ENCODE measurements around the gene SLC4A2. TPM values are rescaled to one million over a fixed set of nuclear protein-coding genes. Genes with fewer than 3 reads are reported as not detected.

The SLC4A2 gene
- polyA plus RNA-seq, 2 donors = 35.7 to 45.5 TPM

DNA sequence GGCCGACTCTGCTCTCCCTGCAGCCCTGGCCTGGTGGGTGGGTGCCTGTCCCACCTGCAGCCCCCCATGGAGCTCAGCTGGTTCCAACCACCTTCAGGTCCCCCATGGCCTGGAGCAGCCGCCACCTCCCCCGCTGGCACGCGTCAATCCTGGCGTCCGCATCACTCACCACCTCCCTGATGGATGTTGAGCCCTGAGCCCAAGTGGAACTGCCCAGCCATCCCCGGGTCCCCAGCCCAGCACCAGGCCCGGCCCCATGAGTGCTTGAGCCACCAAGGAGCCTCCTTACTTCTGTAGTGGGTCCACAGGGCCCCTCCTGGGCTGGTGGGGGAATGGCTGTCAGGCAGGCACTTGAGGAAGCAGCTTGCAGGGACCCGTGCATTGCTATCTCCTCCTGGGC is 41.5 kb downstream of the SLC4A2 start:
- Histone ChIP-seq H3K4me1 (ENCODE audit: control insufficient read depth in 2 of 2, insufficient read depth in 2 of 2, low read length in 1 of 2) (peaks cover 2% of the 10 kb centered on the region in 2 donors), H3K27ac (ENCODE audit: low read depth in 2 of 2, low read length in 1 of 2) (no peak overlapping the region), H3K4me3 (ENCODE audit: low read depth in 1 of 2, low read length in 2 of 2) (no peak overlapping the region), H3K27me3 (ENCODE audit: control insufficient read depth in 1 of 2, insufficient read depth in 2 of 2, low read length in 2 of 2) (no peaks in the 10 kb centered on the region), H3K9me3 (ENCODE audit: control insufficient read depth in 2 of 2, insufficient read depth in 1 of 2, low read depth in 1 of 2, low read length in 1 of 2) (no peaks in the 10 kb centered on the region), H3K36me3 (ENCODE audit: control insufficient read depth in 2 of 2, insufficient read depth in 2 of 2, low read length in 1 of 2) (peaks cover 0 to 2% of the 10 kb centered on the region in 2 donors)
- 90 to 91% methylated on average over 10 of the region's 10 CpGs for WGBS, 2 donors

DNA sequence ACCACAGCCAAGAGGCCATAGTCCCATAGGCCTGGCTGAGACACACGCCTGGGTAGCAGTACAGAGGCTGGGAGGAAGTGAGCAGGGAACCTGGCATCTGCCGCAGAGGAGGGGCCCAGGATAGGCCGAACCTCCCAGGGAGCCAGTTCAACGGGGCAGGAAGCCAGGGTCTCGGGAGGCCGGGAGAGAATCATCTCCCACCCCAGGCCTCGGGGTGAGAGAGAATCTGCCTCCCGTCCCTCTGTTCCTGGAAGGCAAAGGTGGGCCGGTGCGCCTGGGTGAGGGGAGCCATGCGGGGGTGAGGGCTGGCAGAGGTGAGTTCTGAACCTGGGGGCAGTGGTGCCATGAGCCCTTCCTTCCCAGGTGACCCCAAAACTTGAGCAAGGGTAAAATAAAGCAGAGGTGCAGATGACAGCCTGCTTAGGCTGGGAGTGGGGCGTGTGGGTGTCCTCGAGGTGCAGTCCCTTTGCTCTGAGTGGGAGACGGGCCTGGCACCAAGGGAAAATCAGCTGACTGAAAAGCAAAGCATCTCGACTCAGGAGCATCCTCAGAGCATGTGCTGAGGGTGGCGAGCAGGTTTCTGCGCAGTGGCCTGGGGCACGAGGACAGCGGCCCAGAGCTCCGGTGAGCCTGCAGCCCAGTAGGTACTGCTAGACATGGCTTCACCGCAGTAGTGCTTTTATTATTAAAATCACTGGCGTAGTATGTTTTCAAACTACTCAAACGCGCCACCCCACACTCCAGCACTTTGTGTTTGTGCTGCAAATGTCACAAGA is 42.4 kb downstream of the SLC4A2 start:
- Histone ChIP-seq H3K4me1 (ENCODE audit: control insufficient read depth in 2 of 2, insufficient read depth in 2 of 2, low read length in 1 of 2) (peaks cover 0 to 2% of the 10 kb centered on the region in 2 donors), H3K9me3 (ENCODE audit: control insufficient read depth in 2 of 2, insufficient read depth in 1 of 2, low read depth in 1 of 2, low read length in 1 of 2) (no peaks in the 10 kb centered on the region), H3K27me3 (ENCODE audit: control insufficient read depth in 1 of 2, insufficient read depth in 2 of 2, low read length in 2 of 2) (no peaks in the 10 kb centered on the region), H3K27ac (ENCODE audit: low read depth in 2 of 2, low read length in 1 of 2) (no peak overlapping the region), H3K4me3 (ENCODE audit: low read depth in 1 of 2, low read length in 2 of 2) (no peak overlapping the region), H3K36me3 (ENCODE audit: control insufficient read depth in 2 of 2, insufficient read depth in 2 of 2, low read length in 1 of 2) (peaks cover 0 to 2% of the 10 kb centered on the region in 2 donors)
- 83 to 86% methylated on average over 24 of the region's 24 CpGs for WGBS, 2 donors

DNA sequence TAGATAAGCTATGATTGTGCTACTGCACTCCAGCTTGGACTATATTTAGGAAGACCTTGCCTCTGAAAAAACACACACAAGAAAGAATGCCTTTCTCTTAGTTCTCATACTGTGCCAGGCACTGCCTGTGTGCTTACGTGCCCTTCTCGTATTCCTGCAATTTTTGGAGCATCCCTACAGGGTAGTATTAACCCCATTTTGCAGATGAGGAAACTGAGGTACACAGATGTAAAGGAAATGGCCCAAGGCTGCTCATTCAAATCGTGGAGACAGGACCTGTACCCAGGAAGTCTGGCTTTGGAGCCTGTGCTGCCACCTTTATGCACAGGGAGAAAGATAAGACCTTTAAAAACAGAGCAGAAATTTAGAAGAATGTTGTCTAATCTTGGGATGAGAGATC is 43.6 kb downstream of the SLC4A2 start:
- Histone ChIP-seq H3K36me3 (ENCODE audit: control insufficient read depth in 2 of 2, insufficient read depth in 2 of 2, low read length in 1 of 2) (peaks cover 0 to 2% of the 10 kb centered on the region in 2 donors), H3K9me3 (ENCODE audit: control insufficient read depth in 2 of 2, insufficient read depth in 1 of 2, low read depth in 1 of 2, low read length in 1 of 2) (no peaks in the 10 kb centered on the region), H3K27me3 (ENCODE audit: control insufficient read depth in 1 of 2, insufficient read depth in 2 of 2, low read length in 2 of 2) (no peaks in the 10 kb centered on the region), H3K4me1 (ENCODE audit: control insufficient read depth in 2 of 2, insufficient read depth in 2 of 2, low read length in 1 of 2) (peaks cover 0 to 2% of the 10 kb centered on the region in 2 donors), H3K27ac (ENCODE audit: low read depth in 2 of 2, low read length in 1 of 2) (no peak overlapping the region), H3K4me3 (ENCODE audit: low read depth in 1 of 2, low read length in 2 of 2) (no peak overlapping the region)
- 76 to 84% methylated on average over 3 of the region's 3 CpGs for WGBS, 2 donors

DNA sequence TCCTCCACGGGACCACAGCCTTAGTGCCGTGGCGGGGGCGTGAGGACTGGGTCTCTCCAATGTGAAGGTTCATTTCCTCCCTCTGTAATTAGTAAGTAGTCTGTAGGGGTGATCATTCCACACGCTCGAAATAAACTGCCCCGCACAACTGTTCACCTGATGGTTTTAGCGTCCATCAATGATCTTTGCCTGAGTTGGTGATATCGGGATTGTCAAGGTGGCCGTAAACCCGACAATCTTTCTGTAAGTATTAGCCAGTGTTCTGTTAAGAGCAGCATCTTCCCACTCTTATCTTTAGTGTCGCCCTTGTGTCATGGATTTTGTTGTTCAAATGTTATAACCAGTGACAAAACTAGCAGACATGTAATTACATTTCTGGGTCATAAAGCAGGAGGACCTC is 44.6 kb downstream of the SLC4A2 start:
- Histone ChIP-seq H3K4me3 (ENCODE audit: low read depth in 1 of 2, low read length in 2 of 2) (no peak overlapping the region), H3K36me3 (ENCODE audit: control insufficient read depth in 2 of 2, insufficient read depth in 2 of 2, low read length in 1 of 2) (peaks cover 0 to 2% of the 10 kb centered on the region in 2 donors), H3K27ac (ENCODE audit: low read depth in 2 of 2, low read length in 1 of 2) (no peak overlapping the region), H3K4me1 (ENCODE audit: control insufficient read depth in 2 of 2, insufficient read depth in 2 of 2, low read length in 1 of 2) (peaks cover 0 to 2% of the 10 kb centered on the region in 2 donors), H3K9me3 (ENCODE audit: control insufficient read depth in 2 of 2, insufficient read depth in 1 of 2, low read depth in 1 of 2, low read length in 1 of 2) (no peaks in the 10 kb centered on the region), H3K27me3 (ENCODE audit: control insufficient read depth in 1 of 2, insufficient read depth in 2 of 2, low read length in 2 of 2) (no peaks in the 10 kb centered on the region)
- WGBS, 2 donors = 89 to 91% methylated on average over 12 of the region's 12 CpGs

DNA sequence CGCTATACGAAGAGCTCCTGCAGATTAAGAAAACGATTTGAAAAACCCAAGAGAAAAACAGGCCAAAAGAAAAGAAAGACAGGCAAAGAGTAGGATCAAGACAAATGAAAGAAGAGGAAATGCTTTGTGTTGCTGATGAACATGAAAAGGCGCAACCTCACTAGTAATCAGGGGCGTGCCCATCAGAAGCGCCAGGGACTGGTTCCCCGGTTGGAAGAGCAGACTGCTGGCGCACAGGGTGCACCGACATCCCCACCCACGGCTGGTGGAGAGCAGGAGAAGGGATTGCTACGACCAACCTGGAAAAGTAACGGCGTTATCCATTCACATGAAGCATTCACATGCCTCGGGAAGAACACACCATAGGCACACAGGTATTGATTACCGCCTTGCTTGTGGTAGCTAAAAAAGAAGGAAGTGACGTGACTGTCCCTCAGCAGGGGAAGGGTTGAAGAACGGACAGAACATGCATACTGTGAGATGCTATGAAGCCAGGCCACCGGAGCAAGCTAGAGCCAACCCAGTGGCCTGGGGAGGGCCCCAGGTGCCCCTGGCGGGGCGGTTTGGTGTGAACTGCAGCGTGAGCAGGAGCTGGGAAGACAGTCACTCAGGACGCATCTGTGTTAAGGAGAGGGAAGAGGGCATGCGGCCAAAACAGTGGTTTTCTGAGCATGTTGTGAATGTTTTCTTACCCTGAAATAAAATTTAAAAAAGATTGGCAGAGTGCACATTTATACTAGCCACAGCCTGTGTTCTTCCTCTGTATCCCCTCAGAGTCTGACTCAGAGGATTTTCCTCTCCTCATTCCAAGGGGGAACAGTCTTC is 45.2 kb downstream of the SLC4A2 start:
- H3K4me3 ChIP-seq (ENCODE audit: low read depth in 1 of 2, low read length in 2 of 2) = no peak overlapping the region
- H3K36me3 ChIP-seq (ENCODE audit: control insufficient read depth in 2 of 2, insufficient read depth in 2 of 2, low read length in 1 of 2) = peaks cover 0 to 2% of the 10 kb centered on the region in 2 donors
- no peaks in the 10 kb centered on the region for H3K27me3 ChIP-seq (ENCODE audit: control insufficient read depth in 1 of 2, insufficient read depth in 2 of 2, low read length in 2 of 2)
- WGBS, 2 donors = 74 to 77% methylated on average over 23 of the region's 23 CpGs
- no peak overlapping the region for H3K27ac ChIP-seq (ENCODE audit: low read depth in 2 of 2, low read length in 1 of 2)
- no peaks in the 10 kb centered on the region for H3K9me3 ChIP-seq (ENCODE audit: control insufficient read depth in 2 of 2, insufficient read depth in 1 of 2, low read depth in 1 of 2, low read length in 1 of 2)
- peaks cover 0 to 2% of the 10 kb centered on the region in 2 donors for H3K4me1 ChIP-seq (ENCODE audit: control insufficient read depth in 2 of 2, insufficient read depth in 2 of 2, low read length in 1 of 2)

DNA sequence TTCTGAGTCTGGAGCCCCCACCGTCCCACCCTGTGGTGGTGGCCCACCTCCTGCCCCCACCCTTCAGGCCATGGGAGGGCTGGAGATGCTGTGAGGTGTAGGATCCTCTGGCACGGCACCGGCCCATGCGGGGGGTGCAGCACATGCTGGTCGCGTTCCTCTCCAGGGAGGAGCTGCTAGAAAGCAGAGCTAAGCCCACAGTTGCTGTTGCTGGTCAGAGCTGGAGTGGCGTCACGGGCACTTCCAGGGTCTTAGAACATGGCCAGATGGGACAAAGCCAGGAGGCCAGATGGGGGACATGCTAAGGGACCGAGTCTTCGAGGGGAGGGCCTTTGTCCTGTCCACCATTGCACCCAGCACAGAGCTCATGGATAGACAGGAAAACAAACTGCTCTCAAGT is 48.5 kb downstream of the SLC4A2 start:
- Histone ChIP-seq H3K9me3 (ENCODE audit: control insufficient read depth in 2 of 2, insufficient read depth in 1 of 2, low read depth in 1 of 2, low read length in 1 of 2) (no peaks in the 10 kb centered on the region), H3K36me3 (ENCODE audit: control insufficient read depth in 2 of 2, insufficient read depth in 2 of 2, low read length in 1 of 2) (peaks cover 0 to 1% of the 10 kb centered on the region in 2 donors), H3K27ac (ENCODE audit: low read depth in 2 of 2, low read length in 1 of 2) (no peak overlapping the region), H3K4me3 (ENCODE audit: low read depth in 1 of 2, low read length in 2 of 2) (no peak overlapping the region), H3K27me3 (ENCODE audit: control insufficient read depth in 1 of 2, insufficient read depth in 2 of 2, low read length in 2 of 2) (no peaks in the 10 kb centered on the region), H3K4me1 (ENCODE audit: control insufficient read depth in 2 of 2, insufficient read depth in 2 of 2, low read length in 1 of 2) (peaks cover 0 to 2% of the 10 kb centered on the region in 2 donors)
- 88 to 91% methylated on average over 10 of the region's 10 CpGs for WGBS, 2 donors

DNA sequence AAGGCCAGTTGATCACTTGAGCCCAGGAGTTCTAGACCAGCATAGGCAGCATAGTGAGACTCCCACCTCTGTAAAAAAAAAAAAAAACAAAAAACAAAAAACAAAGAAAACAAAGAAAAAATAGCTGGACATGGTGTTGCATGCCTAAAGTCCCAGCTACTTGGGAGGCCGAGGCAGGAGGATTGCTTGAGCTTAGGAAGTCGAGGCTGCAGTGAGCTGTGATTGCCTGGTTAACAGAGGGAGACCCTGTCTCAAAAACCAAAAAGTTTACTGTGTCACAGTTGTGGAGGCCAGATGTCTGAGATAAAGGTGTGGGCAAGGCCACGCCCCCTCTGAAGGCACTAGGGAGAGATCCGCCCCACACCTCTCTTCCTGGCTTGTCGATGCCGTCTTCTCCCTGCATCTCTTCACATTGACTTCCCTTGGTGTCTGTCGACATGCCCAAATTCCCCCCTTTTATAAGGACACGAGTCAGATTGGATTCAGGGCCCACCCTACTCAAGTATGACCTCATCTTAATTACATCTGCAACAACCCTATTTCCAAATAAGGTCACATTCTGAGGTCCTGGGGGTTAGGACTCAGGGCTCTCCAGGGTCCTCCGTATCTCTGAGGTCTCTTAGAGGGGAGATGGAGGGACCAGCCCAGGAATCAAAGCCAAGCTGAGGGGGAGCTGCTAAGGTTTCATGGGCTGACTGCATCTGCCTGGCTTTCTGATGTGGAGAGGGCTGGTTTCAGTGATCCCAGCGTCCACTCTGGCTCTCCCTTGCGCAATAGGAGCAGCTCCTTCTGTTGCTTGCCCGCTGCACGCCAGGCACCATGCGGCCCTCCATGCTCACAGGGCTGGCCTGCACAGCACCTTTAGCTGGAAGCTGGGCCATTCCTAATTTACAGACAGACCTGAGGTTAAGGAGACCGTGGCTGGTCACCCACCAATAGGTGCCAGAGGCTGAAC is 50.0 kb downstream of the SLC4A2 start:
- peaks cover 1 to 7% of the 10 kb centered on the region in 2 donors for H3K4me1 ChIP-seq (ENCODE audit: control insufficient read depth in 2 of 2, insufficient read depth in 2 of 2, low read length in 1 of 2)

GRCh38 chr7:151110236-151110940 is 51.0 kb downstream of the SLC4A2 start:
- Histone ChIP-seq H3K27ac (ENCODE audit: low read depth in 2 of 2, low read length in 1 of 2) (no peak overlapping the region), H3K4me3 (ENCODE audit: low read depth in 1 of 2, low read length in 2 of 2) (no peak overlapping the region), H3K9me3 (ENCODE audit: control insufficient read depth in 2 of 2, insufficient read depth in 1 of 2, low read depth in 1 of 2, low read length in 1 of 2) (no peaks in the 10 kb centered on the region), H3K4me1 (ENCODE audit: control insufficient read depth in 2 of 2, insufficient read depth in 2 of 2, low read length in 1 of 2) (peaks cover 0 to 7% of the 10 kb centered on the region in 2 donors), H3K27me3 (ENCODE audit: control insufficient read depth in 1 of 2, insufficient read depth in 2 of 2, low read length in 2 of 2) (no peaks in the 10 kb centered on the region), H3K36me3 (ENCODE audit: control insufficient read depth in 2 of 2, insufficient read depth in 2 of 2, low read length in 1 of 2) (no peaks in the 10 kb centered on the region)
- 61% methylated on average over 11 of the region's 11 CpGs for WGBS, 2 donors

More for the DNA sequence above, 50.0 kb downstream of the SLC4A2 start:
- no peaks in the 10 kb centered on the region for H3K27me3 ChIP-seq (ENCODE audit: control insufficient read depth in 1 of 2, insufficient read depth in 2 of 2, low read length in 2 of 2)
- no peaks in the 10 kb centered on the region for H3K9me3 ChIP-seq (ENCODE audit: control insufficient read depth in 2 of 2, insufficient read depth in 1 of 2, low read depth in 1 of 2, low read length in 1 of 2)
- no peak overlapping the region for H3K4me3 ChIP-seq (ENCODE audit: low read depth in 1 of 2, low read length in 2 of 2)
- H3K36me3 ChIP-seq (ENCODE audit: control insufficient read depth in 2 of 2, insufficient read depth in 2 of 2, low read length in 1 of 2) = no peaks in the 10 kb centered on the region
- 64 to 70% methylated on average over 15 of the region's 15 CpGs for WGBS, 2 donors
- peak overlapping the region in 1 of 2 donors; percentile 31 for H3K27ac ChIP-seq (ENCODE audit: low read depth in 2 of 2, low read length in 1 of 2)
